HG02623 (cell line): Measurements from ENCODE around the gene APMAP.
A peak's percentile ranks its signal among the peaks of the same experiment; 100 is the strongest.
"Not testable (repeated sequence)": the region's sequence is repeated elsewhere in the genome, so short reads cannot be mapped to it uniquely, and the experiment has no call there.

Experiments
- ATAC-seq: cut with Tn5 transposase; IDR thresholded peaks from one replicate; pipeline ENCODE4 v1.9.1; 2021; ENCODE audit warnings: moderate library complexity; ENCODE audit not compliant: unreplicated experiment

The APMAP gene

DNA sequence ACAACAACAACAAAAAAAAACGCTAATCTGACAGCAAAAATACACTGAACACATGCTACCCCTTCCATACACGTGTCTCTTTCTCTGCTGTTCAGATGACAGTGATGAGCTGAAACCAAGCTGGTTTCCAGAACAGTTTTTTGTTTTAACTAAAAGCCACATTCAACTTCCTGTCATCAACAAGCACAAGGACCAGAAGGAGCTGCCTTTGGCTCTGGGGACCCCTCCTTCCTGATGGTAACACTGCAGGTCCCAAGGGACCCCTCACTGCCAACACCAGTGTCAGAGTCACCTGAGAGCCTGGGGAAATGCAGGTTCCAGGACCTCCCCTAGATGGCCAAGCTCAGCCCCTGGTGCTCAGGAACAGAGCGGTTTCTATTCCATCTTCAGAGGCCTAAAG lies 37.5 kb downstream of the APMAP start:
- ATAC-seq: peak; percentile 67

DNA sequence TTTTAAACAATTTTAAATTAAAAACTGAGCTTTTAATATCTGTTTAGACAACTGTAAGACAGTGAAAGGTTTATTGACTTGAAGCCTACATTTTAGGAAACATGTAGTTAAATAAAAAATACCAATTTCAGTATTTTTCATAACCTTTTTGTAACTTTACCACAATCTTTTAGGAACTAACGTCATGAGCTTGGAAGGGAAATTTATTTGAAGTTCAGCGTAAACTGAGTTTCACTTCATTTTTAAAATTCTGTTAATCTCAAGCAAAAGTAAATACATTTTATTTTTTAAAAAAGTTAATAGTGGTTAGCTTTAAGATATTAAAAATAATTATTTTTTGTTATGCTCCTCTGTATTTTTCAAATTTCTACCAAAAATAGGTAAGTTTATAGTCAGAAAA lies 38.0 kb downstream of the APMAP start:
- ATAC-seq: no peak

- no peak for ATAC-seq
Measured at GRCh38 chr20:24954151-24954550, 38.4 kb downstream of the APMAP start.

- ATAC-seq: no peak
Measured at GRCh38 chr20:24953621-24954133, 38.9 kb downstream of the APMAP start.

DNA sequence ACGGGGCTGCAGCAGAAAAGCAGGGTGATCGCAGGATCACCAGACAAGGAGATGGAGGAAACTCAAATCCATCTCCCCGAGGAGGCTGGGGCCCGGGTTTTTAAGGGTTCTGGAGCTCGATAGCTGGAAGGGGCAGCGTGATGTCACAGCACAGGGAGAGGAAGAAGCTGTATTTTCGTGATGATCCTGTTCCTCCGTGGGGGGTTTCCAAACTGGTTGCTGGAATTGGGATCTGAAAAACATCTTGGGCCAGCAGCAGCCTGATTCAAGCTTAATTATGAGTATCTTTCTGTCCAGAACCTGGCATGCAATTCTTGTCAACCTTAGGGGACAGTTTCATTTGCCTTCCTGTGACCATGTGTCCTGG lies 39.4 kb downstream of the APMAP start:
- ATAC-seq: no peak

- ATAC-seq: no peak
Measured at GRCh38 chr20:24952376-24953208, 40.0 kb downstream of the APMAP start.

DNA sequence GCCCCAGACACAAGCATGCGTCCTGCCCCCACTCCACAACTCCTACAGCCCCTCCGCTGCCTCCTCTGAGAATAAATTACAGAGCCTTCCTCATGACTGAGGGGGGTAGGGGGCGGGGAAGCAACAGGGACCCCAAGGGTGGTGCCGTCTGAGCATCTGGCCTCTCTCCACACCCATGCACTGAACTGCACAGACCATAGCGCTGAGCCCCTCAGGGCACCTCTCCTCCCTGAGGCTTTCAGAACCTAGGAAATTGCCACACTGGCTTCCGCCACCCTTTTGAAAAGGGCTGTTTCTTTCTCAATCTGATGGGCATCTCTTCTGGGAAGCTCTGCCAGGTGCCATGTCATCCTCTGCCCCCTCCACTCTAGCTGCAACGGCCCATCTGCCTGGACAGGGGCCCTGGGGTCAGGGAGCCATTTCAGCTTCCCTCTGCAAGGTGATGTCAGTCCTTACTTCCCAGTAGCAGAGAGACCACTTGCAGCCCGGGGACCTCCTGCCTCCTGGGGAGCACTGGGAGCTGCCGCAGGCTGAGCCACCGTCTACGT lies 40.9 kb downstream of the APMAP start:
- no peak for ATAC-seq

- ATAC-seq: no peak
Measured at GRCh38 chr20:24950836-24951525, 41.6 kb downstream of the APMAP start.

DNA sequence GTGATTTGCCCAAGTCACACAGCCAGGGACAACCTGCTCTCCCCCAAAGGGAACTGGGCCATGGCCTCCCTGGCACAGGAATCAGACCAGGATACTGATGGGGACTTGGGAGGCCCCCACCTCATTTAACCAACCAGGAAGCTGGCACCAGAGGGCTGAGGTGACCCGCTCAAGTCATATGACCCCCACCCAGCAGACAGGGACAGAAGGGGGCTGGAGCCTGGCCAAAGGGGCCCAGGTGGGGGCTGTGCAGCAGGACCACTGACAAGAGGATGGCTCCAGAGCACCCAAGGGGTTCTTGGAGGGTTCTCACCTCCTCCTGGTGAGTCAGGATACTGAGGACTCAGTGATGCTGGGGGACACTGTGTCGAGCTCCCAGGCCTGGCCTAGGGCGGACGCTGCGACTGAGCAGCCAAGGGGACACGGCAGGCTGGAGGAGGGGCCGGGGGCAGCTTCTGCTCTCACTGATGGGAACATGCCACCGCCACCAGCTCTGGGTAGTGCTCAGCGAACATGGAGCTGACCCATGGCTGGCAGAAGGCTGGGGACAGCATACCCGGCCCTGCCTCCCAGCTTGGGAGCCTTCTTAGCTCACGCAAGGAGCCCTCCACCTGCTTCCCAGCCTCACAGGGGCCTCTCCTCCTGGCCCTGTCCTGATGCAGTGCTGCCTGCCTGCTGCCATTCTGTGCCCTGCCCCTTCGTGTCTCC lies 42.3 kb downstream of the APMAP start:
- no peak for ATAC-seq

DNA sequence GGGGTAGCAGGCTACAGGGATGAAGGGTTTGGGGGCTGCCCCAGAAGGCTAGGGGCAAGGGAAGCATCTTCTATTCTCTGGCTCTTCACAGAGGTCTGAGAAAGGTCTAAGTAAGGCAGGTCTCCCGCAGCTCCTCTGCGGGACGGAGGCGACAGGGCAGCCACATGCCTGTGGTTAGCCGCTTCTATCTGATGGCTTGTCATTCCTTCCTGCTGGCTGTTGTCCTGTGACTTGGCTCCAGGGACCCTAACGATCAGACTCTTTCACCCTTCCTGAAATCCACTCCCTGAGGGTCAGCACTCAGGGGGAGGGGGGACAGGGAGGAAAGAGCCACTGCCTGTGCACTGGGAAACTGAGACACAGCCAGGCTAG lies 42.8 kb downstream of the APMAP start:
- ATAC-seq: no peak

DNA sequence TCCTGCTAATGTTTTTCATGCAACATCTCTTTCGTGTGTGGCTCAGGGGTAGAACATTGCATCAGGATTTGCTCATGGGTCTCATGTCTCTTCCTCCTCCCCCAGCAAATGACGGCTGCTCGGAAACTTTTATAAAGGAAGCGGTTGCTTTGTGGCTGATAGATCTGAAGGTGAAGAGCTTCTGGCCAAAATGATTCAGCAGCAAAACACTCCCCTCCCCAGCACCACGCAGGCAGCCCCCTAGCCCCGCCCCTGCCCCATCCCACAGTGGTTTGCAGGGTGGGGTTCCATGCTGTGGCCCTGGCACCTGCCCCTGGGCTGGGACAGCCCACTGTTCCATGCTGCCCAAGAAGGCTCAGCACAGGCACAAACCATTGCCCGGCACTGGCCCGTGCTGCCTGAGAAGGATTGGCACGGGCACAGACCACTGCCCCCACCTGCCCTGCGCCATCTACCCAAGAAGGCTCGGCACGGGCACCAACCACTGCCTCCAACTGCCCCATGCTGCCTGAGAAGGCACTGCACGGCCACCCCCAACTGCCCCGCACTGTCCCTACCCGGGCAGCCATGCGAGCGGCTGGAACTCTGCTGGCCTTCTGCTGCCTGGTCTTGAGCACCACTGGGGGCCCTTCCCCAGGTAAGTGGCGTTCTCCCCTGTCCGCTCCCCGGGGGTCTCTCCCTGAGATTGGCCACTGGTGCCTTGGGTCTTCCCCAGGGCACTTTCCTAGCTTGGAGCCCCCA lies 43.4 kb downstream of the APMAP start, which contains the start of gene CST7:
Gene CST7 (plus strand): TSS at position 331 of the 741 bp plus-strand sequence. CDS start 237 bp downstream, at position 568.
- ATAC-seq: no peak

DNA sequence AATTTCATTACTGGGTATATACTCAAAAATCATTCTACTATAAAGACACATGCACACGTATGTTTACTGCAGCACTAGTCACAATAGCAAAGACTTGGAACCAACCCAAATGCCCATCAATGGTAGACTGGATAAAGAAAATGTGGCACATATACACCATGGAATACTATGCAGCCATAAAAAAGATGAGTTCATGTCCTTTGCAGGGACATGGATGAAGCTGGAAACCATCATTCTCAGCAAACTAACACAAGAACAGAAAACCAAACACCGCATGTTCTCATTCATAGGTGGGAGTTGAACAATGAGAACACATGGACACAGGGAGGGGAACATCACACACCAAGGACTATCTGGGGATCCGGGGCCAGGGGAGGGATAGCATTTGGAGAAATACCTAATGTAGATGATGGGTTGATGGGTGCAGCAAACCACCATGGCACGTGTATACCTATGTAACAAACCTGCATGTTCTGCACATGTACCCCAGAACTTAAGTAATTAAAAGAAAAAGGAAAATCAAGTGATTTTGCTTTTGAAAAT lies 44.1 kb downstream of the APMAP start:
- not testable (repeated sequence) for ATAC-seq

- not testable (repeated sequence) for ATAC-seq
Measured at GRCh38 chr20:24946376-24946775, 46.2 kb downstream of the APMAP start.

DNA sequence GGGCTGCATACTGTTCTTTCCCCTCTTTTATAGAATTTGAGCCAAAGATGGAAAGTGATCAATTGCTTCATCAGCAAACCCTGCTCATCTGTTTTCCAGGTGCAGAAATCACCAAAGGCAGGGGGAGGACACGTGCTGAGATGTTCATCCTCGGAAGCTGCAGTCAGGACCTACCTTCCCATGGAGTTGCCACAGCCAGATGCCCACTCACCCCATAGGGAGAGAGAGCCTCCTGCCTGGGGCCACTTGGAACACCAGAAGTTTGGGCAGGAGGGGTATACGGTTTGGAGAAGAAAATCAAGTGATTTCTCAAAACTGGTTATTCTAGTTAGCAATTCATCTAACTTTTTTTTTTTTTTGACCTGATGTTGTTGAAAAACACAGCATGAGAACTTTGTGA lies 48.8 kb downstream of the APMAP start:
- ATAC-seq: no peak

- no peak for ATAC-seq
Measured at GRCh38 chr20:24943196-24943595, 49.4 kb downstream of the APMAP start.

DNA sequence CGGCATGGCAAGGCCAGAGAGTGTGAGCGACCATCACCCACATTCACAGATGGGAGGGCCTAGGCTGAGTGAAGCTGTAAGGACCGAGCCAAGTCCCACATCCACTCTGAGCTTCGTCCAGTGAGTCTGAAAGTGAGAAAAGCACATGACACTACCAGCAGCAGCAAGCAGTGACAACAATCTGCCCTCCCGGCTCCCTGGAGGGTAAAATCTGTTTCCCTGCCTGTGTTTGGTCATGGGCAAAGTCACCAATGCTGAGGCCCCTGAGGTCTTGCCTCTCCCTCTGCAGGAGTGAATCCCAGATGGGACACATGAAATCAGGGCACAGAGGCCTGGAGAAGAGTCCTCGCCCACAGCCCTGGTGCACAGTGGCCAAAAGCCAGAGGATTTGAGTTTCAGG lies 49.9 kb downstream of the APMAP start:
- no peak for ATAC-seq

DNA sequence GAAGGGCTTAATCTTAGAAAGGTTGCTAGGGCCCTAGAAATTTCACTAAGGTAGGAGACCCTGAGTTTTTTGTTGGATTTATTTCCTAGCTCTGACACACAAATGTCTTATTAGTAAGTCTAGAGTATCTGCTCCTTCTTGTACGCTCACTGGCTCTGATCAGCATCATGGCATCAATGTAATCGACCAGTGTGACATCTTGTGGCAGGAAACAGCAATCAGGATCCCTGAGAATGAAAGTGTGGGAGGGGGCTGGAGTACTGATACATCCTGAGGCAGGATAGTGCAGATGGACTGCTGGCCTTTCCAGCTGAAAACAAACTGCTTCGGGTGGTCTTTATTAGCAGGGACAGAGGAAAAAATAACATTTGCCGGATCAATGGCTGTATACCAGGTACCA lies 53.5 kb downstream of the APMAP start:
- no peak for ATAC-seq

DNA sequence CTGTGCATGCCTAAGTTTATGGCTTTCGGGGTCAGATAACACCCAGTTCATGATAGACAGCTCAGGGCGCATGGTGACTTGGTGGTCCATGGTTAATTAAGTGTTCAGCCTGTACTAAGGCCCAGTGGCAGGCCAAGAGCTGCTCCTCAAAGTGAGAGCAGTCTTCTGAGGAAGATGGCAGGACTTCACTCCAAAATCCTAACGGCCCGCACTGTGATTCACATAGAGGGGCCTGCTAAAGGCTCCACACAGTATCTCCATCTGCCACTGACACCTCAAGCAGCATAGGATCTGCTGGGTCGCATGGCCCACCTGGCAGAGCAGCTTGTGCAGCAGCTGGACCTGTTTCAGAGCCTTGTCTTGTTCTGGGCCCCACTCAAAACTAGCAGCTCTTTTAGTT lies 54.1 kb downstream of the APMAP start:
- no peak for ATAC-seq

GRCh38 chr20:24937579-24937978 lies 55.0 kb downstream of the APMAP start:
- no peak for ATAC-seq
